Neural progenitor cell (in vitro differentiated cells): ENCODE results near the gene PRDM16. TPM values are rescaled to one million over a fixed set of nuclear protein-coding genes. Genes with fewer than 3 reads are reported as not detected.

Experiments
- DNase-seq: peaks from one replicate; pipeline ENCODE4 v3.0.0-alpha.2; 2016; ENCODE audit warnings: low spot score
- H2AFZ ChIP-seq: fragments of 200-600 bp; sonication (generic); replicated peaks from 2 replicates; pipeline ENCODE4 v1.6.1; 2016; ENCODE audit warnings: antibody characterized with exemption
- H3F3A ChIP-seq: fragments of 200-600 bp; sonication (generic); 2 replicates; pipeline ENCODE4 v1.6.1; 2016; ENCODE audit warnings: antibody characterized with exemption, low read depth
- H3K27ac ChIP-seq: fragments of 200-600 bp; sonication (generic); 2 replicates; pipeline ENCODE4 v1.5.1; 2016; ENCODE audit warnings: mild to moderate bottlenecking
- H3K27me3 ChIP-seq: fragments of 200-600 bp; sonication (generic); 2 replicates; pipeline ENCODE4 v1.6.1; 2016; ENCODE audit warnings: mild to moderate bottlenecking, moderate library complexity
- H3K36me3 ChIP-seq: fragments of 200-600 bp; sonication (generic); 2 replicates; pipeline ENCODE4 v1.5.1; 2016
- H3K4me1 ChIP-seq: fragments of 200-600 bp; sonication (generic); 2 replicates; pipeline ENCODE4 v1.6.1; 2016; ENCODE audit warnings: mixed run types
- H3K4me2 ChIP-seq: fragments of 200-600 bp; sonication (generic); 2 replicates; pipeline ENCODE4 v1.6.1; 2016
- H3K4me3 ChIP-seq: fragments of 200-600 bp; sonication (generic); 2 replicates; pipeline ENCODE4 v1.5.1; 2016
- H3K79me2 ChIP-seq: fragments of 200-600 bp; sonication (generic); 2 replicates; pipeline ENCODE4 v1.6.1; 2016; ENCODE audit warnings: low read depth
- H3K9ac ChIP-seq: fragments of 200-600 bp; sonication (generic); 2 replicates; pipeline ENCODE4 v1.6.1; 2016
- H3K9me3 ChIP-seq: fragments of 200-600 bp; sonication (generic); 2 replicates; pipeline ENCODE4 v1.5.1; 2016; ENCODE audit warnings: low read depth
- H4K20me1 ChIP-seq: fragments of 200-600 bp; sonication (generic); 2 replicates; pipeline ENCODE4 v1.6.1; 2016; ENCODE audit warnings: low read depth
- H3K27ac Mint-ChIP-seq: 3 replicates; pipeline ENCODE4 v1.8.0; 2021; ENCODE audit warnings: mixed read lengths
- H3K27me3 Mint-ChIP-seq: 2 replicates; pipeline ENCODE4 v1.8.0; 2022; ENCODE audit warnings: low read depth, mild to moderate bottlenecking, inconsistent platforms, moderate library complexity, mixed read lengths; ENCODE audit not compliant: insufficient read depth
- H3K36me3 Mint-ChIP-seq: 3 replicates; pipeline ENCODE4 v1.8.0; 2021; ENCODE audit warnings: mixed read lengths
- H3K4me1 Mint-ChIP-seq: 3 replicates; pipeline ENCODE4 v1.8.0; 2021; ENCODE audit warnings: mixed read lengths
- H3K4me3 Mint-ChIP-seq: 3 replicates; pipeline ENCODE4 v1.8.0; 2021; ENCODE audit warnings: mild to moderate bottlenecking, moderate library complexity, mixed read lengths
- H3K9me3 Mint-ChIP-seq: 3 replicates; pipeline ENCODE4 v1.8.0; 2020; ENCODE audit warnings: mixed read lengths
- CTCF ChIP-seq: fragments of 200-600 bp; sonication (generic); IDR thresholded peaks from 2 replicates; pipeline ENCODE4 v1.5.1; 2017; ENCODE audit warnings: antibody characterized with exemption, mild to moderate bottlenecking
- EZH2 ChIP-seq: fragments of 200-600 bp; sonication (generic); IDR thresholded peaks from 2 replicates; pipeline ENCODE4 v1.6.1; 2017; ENCODE audit warnings: antibody characterized with exemption, mild to moderate bottlenecking, moderate library complexity
- EZH2phosphoT487 ChIP-seq: fragments of 200-600 bp; sonication (generic); IDR thresholded peaks from 2 replicates; pipeline ENCODE4 v1.6.1; 2017; ENCODE audit warnings: antibody characterized with exemption
- total RNA-seq: library from RNA; depleted of rRNA; stranded (reverse); fragments of >200 nt; gene quantifications from 2 replicates; pipeline ENCODE4 v1.2.3, GENCODE V29; 2015; ENCODE audit warnings: low replicate concordance

The PRDM16 gene
- total RNA-seq, 1 donor from 2014 or later: 1.9 TPM

DNA sequence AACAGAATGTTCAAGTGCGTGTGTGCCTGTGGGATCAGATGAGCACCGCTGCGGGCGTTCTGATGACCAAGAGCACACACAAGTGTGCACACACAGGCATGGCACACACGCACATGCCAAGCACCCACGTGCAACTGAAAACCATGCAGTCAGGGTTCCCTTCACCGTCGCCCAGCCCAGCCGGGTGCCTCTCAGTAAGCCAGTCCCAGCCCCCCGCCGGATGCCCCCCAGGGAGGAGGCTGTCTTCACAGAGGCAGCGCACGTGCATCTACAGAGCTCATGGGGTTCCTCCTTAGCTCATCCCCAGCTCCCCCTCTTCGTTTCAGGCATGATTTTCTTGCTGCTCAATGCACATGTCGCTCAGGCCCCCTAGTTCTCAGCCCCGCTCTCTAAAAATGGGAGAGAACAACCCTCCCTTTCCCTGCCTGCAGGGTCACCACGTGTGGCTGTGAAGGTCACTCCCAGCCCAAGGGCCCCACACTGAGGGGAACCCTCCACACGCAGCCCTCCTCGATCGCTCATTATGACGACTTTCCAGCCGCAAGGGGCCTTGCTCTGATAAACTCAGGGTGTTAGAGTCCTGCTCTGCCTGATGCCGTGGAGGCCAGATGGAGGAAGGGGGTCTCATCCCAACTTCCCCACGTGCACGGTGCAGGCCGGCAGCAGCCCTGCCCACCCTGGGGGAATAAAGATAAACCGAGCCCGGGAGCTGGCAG is 355.1 kb downstream of the PRDM16 start:
- H3F3A ChIP-seq: no peaks in the 10 kb centered on the region
- H3K4me2 ChIP-seq: no peak overlapping the region
- H4K20me1 ChIP-seq: no peaks in the 10 kb centered on the region
- H3K36me3 ChIP-seq: no peaks in the 10 kb centered on the region
- Mint-ChIP-seq H3K27me3 (peaks cover 7% of the 10 kb centered on the region), H3K4me1 (peaks cover 13% of the 10 kb centered on the region), H3K4me3 (no peak overlapping the region), H3K27ac (peak overlapping the region; percentile 91), H3K9me3 (no peaks in the 10 kb centered on the region), H3K36me3 (peaks cover 6% of the 10 kb centered on the region)
- H3K4me3 ChIP-seq: no peak overlapping the region
- no peak overlapping the region for H3K9ac ChIP-seq
- no peaks in the 10 kb centered on the region for H3K79me2 ChIP-seq
- DNase-seq: no peak
- no peak overlapping the region for H2AFZ ChIP-seq
- no peaks in the 10 kb centered on the region for H3K27me3 ChIP-seq
- no peaks in the 10 kb centered on the region for H3K9me3 ChIP-seq
- no peak overlapping the region for H3K27ac ChIP-seq
- no peaks in the 10 kb centered on the region for H3K4me1 ChIP-seq
- TF ChIP-seq CTCF: no peak
- no peak for TF ChIP-seq EZH2
- TF ChIP-seq EZH2phosphoT487: no peak

- Histone ChIP-seq H3K36me3 (no peaks in the 10 kb centered on the region), H3K79me2 (no peaks in the 10 kb centered on the region), H3K4me3 (no peak overlapping the region), H3K4me2 (no peak overlapping the region), H4K20me1 (no peaks in the 10 kb centered on the region), H2AFZ (no peak overlapping the region), H3K9me3 (no peaks in the 10 kb centered on the region), H3K9ac (no peak overlapping the region), H3K4me1 (no peaks in the 10 kb centered on the region), H3F3A (no peaks in the 10 kb centered on the region), H3K27me3 (no peaks in the 10 kb centered on the region), H3K27ac (no peak overlapping the region)
- DNase-seq: no peak
- TF ChIP-seq EZH2phosphoT487: no peak
- TF ChIP-seq EZH2: no peak
- TF ChIP-seq CTCF: no peak
- no peak overlapping the region for H3K4me3 Mint-ChIP-seq
- peaks cover 3% of the 10 kb centered on the region for H3K36me3 Mint-ChIP-seq
- peaks cover 13% of the 10 kb centered on the region for H3K4me1 Mint-ChIP-seq
- no peak overlapping the region for H3K27ac Mint-ChIP-seq
- peaks cover 7% of the 10 kb centered on the region for H3K27me3 Mint-ChIP-seq
- H3K9me3 Mint-ChIP-seq: no peaks in the 10 kb centered on the region
These were observed 356.6 kb downstream of the PRDM16 start for GRCh38 chr1:3425486-3426215.

- H3K27ac ChIP-seq: no peak overlapping the region
- TF ChIP-seq CTCF: no peak
- no peak for TF ChIP-seq EZH2
- no peak for TF ChIP-seq EZH2phosphoT487
- no peaks in the 10 kb centered on the region for H3K27me3 ChIP-seq
- no peaks in the 10 kb centered on the region for H4K20me1 ChIP-seq
- no peak overlapping the region for H3K4me3 ChIP-seq
- Mint-ChIP-seq H3K4me1 (peaks cover 15% of the 10 kb centered on the region), H3K27me3 (peaks cover 4% of the 10 kb centered on the region), H3K27ac (peak overlapping the region; percentile 37), H3K4me3 (no peak overlapping the region), H3K9me3 (no peaks in the 10 kb centered on the region), H3K36me3 (peaks cover 3% of the 10 kb centered on the region)
- no peak overlapping the region for H2AFZ ChIP-seq
- H3K4me1 ChIP-seq: peaks cover 2% of the 10 kb centered on the region
- H3K9ac ChIP-seq: no peak overlapping the region
- no peak for DNase-seq
- no peaks in the 10 kb centered on the region for H3K36me3 ChIP-seq
- H3F3A ChIP-seq: no peaks in the 10 kb centered on the region
- H3K9me3 ChIP-seq: no peaks in the 10 kb centered on the region
- H3K4me2 ChIP-seq: no peak overlapping the region
- H3K79me2 ChIP-seq: no peaks in the 10 kb centered on the region
These were observed 358.0 kb downstream of the PRDM16 start for GRCh38 chr1:3426956-3427535.
